Measurements from ENCODE around the gene FASTK.

The FASTK gene

GRCh38 chr7:151066273-151066974 is 14.2 kb downstream of the FASTK start:
- Mint-ChIP-seq H3K4me3 (no peak overlapping the region), H3K27ac (no peak overlapping the region), H3K27me3 (ENCODE audit: low read depth) (no peaks in the 10 kb centered on the region), H3K9me3 (no peaks in the 10 kb centered on the region), H3K4me1 (peaks cover 23% of the 10 kb centered on the region), H3K36me3 (ENCODE audit: low read depth) (peaks cover 22% of the 10 kb centered on the region)
- no peak for TF ChIP-seq CTCF (IDR thresholded peaks at IDR 0.05; ENCODE audit: unreplicated experiment in 3 of 3)

- Mint-ChIP-seq H3K27ac (no peak overlapping the region), H3K9me3 (no peaks in the 10 kb centered on the region), H3K27me3 (ENCODE audit: low read depth) (no peaks in the 10 kb centered on the region), H3K36me3 (ENCODE audit: low read depth) (peaks cover 22% of the 10 kb centered on the region), H3K4me1 (peaks cover 30% of the 10 kb centered on the region), H3K4me3 (no peak overlapping the region)
- no peak for TF ChIP-seq CTCF (IDR thresholded peaks at IDR 0.05; ENCODE audit: unreplicated experiment in 3 of 3)
These were observed 15.1 kb downstream of the FASTK start for GRCh38 chr7:151065516-151065915.

- H3K27ac Mint-ChIP-seq = no peak overlapping the region
- H3K4me1 Mint-ChIP-seq = peaks cover 30% of the 10 kb centered on the region
- peaks cover 22% of the 10 kb centered on the region for H3K36me3 Mint-ChIP-seq (ENCODE audit: low read depth)
- no peak for TF ChIP-seq CTCF (IDR thresholded peaks at IDR 0.05; ENCODE audit: unreplicated experiment in 3 of 3)
- no peak overlapping the region for H3K4me3 Mint-ChIP-seq
- no peaks in the 10 kb centered on the region for H3K9me3 Mint-ChIP-seq
- H3K27me3 Mint-ChIP-seq (ENCODE audit: low read depth) = no peaks in the 10 kb centered on the region
These were observed 15.6 kb downstream of the FASTK start for GRCh38 chr7:151064993-151065392.

GRCh38 chr7:151064454-151064853 is 16.2 kb downstream of the FASTK start:
- Mint-ChIP-seq H3K4me1 (peaks cover 30% of the 10 kb centered on the region), H3K9me3 (no peaks in the 10 kb centered on the region), H3K4me3 (no peak overlapping the region), H3K27me3 (ENCODE audit: low read depth) (no peaks in the 10 kb centered on the region), H3K27ac (no peak overlapping the region), H3K36me3 (ENCODE audit: low read depth) (peaks cover 22% of the 10 kb centered on the region)
- TF ChIP-seq CTCF (IDR thresholded peaks at IDR 0.05; ENCODE audit: unreplicated experiment in 3 of 3) = no peak

GRCh38 chr7:151063212-151063561 is 17.4 kb downstream of the FASTK start:
- H3K4me1 Mint-ChIP-seq = peaks cover 38% of the 10 kb centered on the region
- peak overlapping the region; percentile 63 to 74 (median 69) for H3K4me3 Mint-ChIP-seq
- H3K27ac Mint-ChIP-seq = peak overlapping the region in 2 of 3 experiments; percentile 8 to 74
- no peak for TF ChIP-seq CTCF (IDR thresholded peaks at IDR 0.05; ENCODE audit: unreplicated experiment in 3 of 3)
- no peaks in the 10 kb centered on the region for H3K27me3 Mint-ChIP-seq (ENCODE audit: low read depth)
- no peaks in the 10 kb centered on the region for H3K9me3 Mint-ChIP-seq
- peaks cover 15% of the 10 kb centered on the region for H3K36me3 Mint-ChIP-seq (ENCODE audit: low read depth)

Data from nephron (organoid).